Inflammatory macrophage treated with lipopolysaccharide for 1 hour (primary cell): ENCODE measurements around the gene DGCR2.
"Not testable (repeated sequence)": the region's sequence is repeated elsewhere in the genome, so short reads cannot be mapped to it uniquely, and the experiment has no call there.

Experiments
- DNase-seq, 2 donors: peaks; one replicate each; pipeline ENCODE4 v3.0.0-alpha.2; 2020 to 2022

DGCR2 gene

GRCh38 chr22:19057999-19058491, 64.2 kb downstream of the DGCR2 start:
- DNase-seq, result no peak

GRCh38 chr22:19057539-19057938, 64.7 kb downstream of the DGCR2 start:
- DNase-seq, result no peak

DNA sequence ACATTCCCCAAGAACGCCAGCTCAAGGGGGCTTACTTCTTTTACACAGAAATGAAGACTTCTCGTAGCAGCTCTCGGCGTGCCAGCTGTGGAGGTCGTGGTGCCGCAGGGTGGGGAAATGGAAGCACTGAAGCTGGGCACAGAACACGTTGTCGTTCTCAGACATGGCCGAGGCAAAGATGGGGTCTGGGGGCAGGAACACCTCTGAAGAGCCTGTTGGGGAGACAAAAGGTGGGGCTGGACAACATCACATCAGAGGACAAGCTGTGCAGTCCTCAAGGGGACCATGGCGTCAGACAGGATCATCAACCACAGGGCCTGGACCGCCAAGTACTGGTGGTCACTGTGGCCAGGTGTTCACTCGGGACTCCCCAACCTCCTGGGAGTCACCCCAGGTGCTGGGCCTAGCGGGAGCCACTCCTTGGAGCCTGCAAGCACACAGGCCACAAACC, 65.2 kb downstream of the DGCR2 start:
- DNase-seq, result no peak

DNA sequence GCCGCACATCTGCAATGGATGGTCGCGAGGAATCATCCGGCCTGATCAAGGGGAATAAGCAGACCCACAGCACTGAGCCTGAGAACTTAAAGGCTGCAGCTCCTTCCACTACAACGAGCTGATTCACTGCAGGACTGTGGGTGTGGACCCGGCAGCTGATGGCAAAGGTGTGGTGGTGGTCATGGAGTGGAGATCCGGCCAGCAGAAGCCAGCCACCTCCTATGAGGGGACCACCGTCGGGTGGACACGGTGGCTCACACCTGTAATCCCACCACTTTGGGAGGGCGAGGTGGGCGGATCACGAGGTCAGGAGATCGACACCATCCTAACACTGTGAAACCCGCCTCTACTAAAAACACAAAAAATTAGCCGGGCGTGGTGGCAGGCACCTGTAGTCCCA, 66.4 kb downstream of the DGCR2 start:
- DNase-seq, result no peak

- no peak for DNase-seq
Measured at GRCh38 chr22:19052941-19053541, 69.2 kb downstream of the DGCR2 start.

DNA sequence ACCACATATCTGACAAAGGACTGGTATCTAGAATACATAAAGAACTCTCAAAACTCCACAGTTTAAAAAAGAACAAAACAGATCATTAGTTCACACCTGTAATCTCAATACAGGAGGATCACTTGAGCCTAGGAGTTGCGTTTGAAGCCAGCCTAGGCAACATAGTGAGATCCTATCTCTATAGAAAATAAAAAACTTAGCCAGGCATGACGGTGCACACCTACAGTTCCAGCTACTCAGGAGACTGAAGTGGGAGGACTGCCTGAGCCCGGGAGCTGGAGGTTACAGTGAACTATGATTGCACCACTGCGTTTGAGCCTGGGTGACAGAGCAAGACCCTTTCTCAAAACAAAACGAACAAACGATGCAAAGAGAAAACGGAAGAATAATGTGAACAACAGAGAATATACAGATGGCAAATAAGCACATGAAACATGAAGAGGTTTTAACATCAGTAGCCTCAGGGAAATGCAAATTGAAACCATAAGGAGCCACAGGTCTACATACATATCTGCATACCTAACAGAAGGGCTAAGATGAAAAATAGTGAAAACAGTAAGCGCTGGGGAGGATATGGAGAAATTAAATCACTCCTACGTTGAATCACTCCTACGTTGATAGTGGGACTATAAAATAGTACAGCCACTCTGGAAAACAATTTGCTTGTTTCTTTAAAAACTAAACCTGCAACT, 70.7 kb downstream of the DGCR2 start:
- no peak for DNase-seq

DNA sequence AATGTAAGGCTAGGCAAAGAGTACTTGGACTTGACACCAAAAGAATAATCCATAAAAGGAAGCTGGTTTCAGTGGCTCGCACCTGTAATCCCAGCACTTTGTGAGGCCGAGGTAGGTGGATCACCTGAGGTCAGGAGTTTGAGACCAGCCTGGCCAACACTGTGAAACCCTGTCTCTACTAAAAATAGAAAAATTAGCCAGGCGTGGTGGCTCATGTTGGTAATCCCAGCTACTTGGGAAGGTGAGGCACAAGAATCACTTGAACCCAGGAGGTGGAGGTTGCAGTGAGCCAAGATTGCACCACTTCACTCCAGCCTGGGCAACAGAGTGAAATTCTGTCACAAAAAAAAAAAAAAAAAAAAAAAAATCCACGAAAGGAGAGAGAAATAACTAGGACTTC, 71.4 kb downstream of the DGCR2 start:
- DNase-seq, result not testable (repeated sequence)

DNA sequence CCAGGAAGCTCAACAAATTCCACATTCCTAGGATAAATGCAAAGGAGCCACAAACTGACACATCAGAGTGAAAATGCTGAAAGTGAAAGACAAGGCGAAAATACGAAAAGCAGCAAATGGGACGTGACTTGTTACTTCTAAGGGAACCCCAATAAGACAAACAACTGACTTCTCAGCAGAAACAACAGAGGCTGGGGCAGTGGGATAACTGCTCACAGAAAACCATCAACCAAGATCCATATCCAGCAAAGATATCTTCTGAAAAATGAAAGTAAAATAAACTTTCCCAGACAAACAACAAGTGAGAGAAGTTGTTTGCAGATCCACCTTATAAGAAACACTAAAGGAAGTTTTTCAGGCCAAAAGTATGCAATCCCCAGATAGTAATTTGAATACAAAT, 72.1 kb downstream of the DGCR2 start:
- no peak for DNase-seq

GRCh38 chr22:19048531-19048930, 73.7 kb downstream of the DGCR2 start:
- no peak for DNase-seq

DNA sequence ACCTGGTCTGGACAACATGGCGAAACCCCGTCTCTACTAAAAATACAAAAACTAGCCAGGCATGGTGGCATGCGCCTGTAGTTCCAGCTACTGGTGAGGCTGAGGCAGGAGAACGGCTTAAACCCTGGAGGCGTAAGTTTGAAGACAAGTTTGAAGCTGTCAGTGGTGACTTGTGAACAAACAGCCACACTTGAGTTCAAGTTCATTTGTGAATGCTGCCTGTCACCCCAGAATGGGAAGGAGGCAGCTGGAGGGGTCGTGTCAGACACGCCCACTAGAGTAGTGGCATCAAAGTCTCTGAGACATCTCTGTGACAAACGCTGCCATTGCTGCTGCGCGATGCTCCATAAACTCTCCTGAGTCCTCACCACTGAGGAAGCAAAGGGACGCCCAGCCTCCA, 74.2 kb downstream of the DGCR2 start:
- DNase-seq, result no peak

DNA sequence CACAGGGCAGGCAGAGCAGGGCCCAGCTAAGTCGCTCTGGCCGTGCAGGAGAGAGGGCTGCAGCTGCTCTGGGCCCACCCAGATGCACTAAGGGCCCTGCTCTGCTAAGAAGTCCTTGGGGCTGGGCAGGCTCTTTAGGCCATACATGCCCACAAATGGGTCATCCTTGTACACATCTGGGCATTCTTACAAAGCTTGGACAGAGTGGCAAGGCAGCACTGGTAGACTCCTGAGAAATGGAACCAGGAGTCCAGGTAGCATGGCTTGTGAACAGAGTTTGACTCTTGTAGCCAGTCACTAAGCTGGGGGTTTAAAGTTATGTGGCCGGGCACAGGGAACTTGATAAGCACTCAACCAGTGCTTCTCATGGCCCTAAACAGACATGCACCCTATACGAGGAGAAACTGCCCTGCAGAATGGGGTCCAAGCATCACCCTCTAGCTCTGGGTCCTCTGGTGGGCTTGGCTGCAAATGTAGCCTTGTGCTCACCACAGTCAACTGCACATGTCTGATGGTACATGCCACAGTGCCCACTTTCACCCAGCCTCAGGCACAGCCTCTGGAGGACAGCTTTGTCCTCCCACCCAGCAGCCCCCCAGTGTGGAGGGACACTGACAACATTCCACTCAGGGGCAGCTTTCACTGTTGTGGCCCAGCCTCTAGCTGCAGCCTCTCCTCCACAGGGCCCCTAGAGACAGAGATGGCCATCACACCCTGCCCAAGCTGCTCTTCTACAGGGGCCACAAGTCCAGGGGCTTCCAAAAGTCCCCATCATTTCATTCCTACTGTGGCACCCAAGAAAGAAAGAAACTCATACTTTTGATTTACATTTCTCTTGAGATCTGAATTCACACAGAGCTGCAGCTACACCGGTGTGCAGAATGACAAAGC, 75.2 kb downstream of the DGCR2 start:
- no peak for DNase-seq

- DNase-seq, result no peak
Measured at GRCh38 chr22:19046287-19046686, 75.9 kb downstream of the DGCR2 start.

DNA sequence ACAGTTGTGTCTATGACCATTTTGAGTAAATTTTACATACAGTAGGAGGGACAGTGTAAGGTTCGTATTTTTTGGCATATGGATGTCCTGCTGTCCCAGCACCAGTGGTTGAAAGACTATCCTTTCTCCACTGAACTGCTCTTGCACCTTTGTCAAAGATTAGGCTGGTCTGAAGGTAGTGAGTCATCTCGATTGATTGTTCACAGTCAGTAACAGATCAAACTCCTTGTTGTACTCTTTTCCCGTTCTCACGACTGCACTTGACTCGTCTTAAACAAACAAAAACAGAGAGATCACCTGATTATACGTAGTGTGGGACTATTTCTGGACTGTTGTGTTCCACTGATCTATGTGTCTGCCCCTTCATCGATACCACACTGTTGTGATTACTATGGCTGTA, 77.1 kb downstream of the DGCR2 start:
- DNase-seq, result no peak

DNA sequence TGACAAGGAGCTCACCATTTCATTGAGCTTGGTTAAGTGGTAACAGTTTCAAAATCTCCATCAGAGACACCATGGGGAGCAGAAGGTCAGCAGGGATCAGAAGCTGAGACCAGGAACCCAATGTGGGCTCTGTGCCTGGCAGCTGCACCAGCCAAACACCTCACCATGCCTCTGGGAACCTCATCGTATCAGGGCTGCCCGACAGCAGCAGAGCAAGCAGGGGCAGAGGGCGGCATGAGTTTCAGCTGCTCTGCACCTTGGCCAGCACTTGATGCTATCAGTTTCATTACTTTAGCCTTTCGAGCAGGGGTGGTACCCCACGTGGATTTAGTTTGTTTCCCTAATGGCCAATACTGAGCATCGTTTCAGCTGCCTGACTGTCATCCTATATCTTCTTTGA, 77.8 kb downstream of the DGCR2 start:
- no peak for DNase-seq

DNA sequence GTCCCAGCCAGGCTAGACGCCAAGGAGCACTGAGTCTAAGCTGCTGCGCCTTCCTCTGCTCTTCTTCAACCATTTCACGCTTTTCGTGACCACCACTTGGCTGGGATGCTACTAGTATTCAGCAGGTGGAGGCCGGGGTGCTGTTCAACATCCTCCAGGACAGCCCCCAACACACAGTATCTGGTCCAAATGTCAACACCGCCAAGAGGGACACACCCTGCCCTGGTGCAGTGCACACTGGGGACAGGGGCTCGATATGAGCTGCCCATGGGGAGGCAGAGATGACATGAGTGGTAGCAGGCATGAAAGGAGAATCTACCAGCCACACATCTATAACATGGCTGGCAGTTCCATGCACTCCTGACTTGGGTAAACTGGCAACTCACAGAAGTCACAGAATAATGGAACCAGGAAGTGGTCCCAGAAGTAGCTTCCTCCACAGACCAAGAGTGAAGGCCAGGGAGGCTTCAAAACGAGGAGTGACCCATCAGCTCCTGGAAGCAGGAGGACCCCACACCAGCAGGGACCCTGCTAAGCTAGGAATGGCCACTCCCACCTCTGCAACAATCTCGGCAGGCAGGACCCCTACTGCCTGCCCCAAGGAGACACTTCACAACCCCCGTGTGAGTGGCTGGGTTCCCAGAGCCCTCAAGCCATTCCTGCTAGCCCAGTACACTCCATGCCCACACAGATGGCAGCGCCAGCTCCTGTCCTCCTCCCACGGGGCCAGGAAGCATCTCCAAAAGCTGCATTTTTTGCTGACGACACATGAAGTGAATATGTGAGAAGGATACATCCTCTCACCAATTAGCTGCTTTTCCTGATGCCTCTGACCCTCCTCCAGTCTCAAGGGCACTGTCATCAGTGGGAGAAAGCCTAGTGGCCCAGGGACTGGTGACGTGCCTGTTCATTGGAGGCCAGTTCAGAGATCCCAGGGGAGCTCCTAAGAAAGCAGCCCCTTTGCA, 78.8 kb downstream of the DGCR2 start:
- DNase-seq, result no peak

- no peak for DNase-seq
Measured at GRCh38 chr22:19042285-19043120, 79.7 kb downstream of the DGCR2 start.

DNA sequence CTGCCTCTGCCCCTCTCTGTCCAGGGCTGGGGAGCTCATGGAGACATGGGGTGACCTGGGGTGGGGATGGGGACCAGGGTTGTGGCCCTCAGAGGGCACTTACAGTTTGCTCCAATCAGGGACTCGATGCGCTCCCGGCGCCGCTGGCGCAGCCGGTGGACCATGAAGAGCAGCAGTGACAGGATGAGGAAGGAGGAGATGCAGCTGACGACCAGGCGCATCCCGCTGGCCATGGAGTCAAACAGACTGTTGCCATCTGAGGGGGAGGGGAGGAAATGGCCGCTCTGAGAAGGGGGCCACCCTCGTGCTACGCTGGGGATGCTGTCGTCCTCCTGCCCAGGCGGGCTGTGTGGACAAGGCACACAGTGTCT, 80.5 kb downstream of the DGCR2 start:
- DNase-seq, result no peak

GRCh38 chr22:19040888-19041703, 81.1 kb downstream of the DGCR2 start:
- no peak for DNase-seq

DNA sequence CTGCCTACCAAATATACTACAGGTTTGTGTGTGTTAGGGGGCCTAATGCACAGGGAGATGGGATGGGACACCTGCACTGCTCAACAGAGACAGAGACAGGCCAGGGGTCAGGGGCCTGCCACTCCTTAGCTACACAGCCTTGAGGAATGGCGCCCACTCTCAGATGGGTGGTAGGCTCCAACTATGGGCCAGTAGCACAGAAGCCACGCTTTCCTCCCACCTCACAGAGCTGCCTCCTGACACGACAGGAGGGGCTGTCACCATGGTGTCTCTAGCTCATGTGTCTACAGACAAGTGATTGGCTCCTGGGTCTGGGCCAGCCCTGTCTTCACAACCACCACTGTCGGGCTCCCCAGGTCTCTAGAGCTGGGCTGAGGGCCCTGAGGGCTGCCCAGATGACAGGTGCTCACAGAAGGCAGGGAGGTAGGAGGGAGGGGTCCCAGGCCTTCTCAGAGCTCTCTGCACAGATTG, 81.8 kb downstream of the DGCR2 start:
- no peak for DNase-seq

DNA sequence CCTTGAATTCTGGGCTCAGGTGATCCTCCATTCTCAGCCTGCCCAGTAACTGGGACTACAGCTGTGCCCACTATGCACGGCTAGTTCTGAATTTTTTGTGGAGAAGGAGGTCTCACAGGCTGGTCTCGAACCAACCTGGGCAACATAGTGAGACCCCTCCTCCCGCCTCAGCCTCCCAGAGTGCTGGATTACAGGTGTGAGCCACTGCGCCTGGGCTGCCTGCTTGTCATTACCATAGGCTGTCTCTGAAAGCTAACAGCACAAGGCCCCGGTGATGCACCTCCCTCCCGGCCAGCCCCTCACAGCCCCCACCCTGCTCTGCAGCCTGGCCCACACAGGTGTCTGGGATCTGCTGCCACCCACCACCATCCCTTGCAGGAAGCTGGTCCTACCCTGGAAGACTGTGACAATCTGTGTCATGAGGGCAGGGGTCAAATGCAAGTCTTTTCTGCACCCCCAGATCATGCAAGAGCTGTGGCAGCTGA, 82.4 kb downstream of the DGCR2 start:
- no peak for DNase-seq

DNA sequence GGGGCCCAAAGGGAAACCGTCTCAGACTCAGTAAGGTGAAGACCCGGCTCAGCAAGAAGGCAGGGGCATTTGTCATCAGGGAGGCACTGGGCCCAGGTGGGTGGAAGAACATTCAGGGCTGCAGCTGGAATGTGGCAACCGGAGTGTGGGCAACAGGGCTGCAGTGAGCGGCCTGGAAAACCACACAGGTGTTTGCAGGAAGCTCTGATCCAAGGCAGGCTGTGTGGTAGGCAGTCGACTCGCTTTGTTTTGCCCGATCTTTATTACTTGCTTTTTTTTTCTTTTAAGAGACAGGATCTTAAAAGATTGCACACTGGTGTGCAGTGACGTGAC, 82.8 kb downstream of the DGCR2 start:
- no peak for DNase-seq
